ENCODE measurements around the gene PPIB.

GRCh38 chr15:64149424-64149823 is 13.4 kb downstream of the PPIB start:
- TF ChIP-seq POLR2A (IDR thresholded peaks at IDR 0.05), result no peak
- TF ChIP-seq CTCF (IDR thresholded peaks at IDR 0.05), result no peak
- no peak for TF ChIP-seq POLR2AphosphoS5 (IDR thresholded peaks at IDR 0.05)
